NCI-H146 treated with DMSO at 0.1 percent for 48 hours (cell line): ENCODE results near the gene SH3GL3.

Experiments used
- DNase-seq: peaks from one replicate; lab custom pipeline; 2025; ENCODE audit not compliant: unreplicated experiment; lab: John Stamatoyannopoulos, UW

SH3GL3 gene

DNA sequence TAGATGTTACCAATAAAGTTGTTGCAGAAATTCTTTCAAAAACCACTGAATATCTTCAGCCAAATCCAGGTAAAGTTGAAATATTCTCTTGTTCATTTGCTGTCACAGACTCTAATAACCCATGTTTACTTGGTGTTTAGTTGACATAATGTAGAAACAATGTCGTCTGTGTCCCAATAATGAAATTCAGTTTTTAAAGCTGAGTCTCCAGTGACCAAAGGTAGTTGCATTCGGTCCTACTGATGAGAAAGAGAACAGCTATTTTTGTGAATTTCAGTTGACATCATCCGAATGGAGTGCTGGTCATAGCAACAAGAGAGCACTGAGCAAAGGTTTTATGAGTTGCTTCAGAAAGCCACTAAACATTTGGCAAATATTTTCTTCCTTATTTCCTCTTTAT, 118.0 kb downstream of the SH3GL3 start:
- no peak for DNase-seq

- DNase-seq: peak; percentile 5
Observed at GRCh38 chr15:83565553-83566159, 118.5 kb downstream of the SH3GL3 start.

- no peak for DNase-seq
Observed at GRCh38 chr15:83567318-83567717, 120.2 kb downstream of the SH3GL3 start.

DNA sequence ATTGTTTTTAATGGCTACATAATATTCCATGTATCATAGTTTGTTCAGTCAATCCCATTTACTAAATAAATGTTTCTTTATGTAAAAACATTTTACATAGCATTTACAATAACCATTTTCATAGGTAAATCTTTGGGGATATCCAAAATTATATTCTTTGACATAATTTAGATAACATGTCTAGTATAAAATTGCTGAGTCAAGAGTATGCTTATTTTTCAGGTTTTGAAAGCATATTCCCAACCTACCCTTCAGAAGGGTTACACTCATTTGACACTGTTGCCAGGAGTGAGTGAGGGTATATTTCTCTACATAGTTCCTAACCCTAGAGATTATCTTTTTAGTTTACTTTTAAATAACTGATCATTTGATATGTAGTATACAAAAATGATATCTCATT, 122.2 kb downstream of the SH3GL3 start:
- no peak for DNase-seq

DNA sequence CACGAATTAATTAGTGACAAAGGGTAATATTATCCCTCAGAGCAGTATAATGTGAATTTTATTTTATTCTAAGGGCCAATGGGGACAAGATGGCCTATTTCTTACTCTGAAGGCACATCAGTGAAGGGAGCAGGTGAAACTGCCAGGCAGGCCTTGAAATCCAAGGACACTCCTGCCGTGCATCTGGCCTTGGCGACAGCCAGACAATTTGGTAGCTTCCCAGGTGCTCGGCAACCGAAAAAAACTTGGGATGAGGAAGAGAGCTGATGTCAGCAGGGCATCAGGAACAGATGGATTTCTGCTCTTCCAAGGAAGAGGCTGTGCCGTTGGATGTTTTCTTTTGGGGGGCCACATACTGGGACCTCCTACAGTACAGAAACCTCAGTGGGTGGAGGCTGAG, 123.6 kb downstream of the SH3GL3 start:
- DNase-seq: no peak

DNA sequence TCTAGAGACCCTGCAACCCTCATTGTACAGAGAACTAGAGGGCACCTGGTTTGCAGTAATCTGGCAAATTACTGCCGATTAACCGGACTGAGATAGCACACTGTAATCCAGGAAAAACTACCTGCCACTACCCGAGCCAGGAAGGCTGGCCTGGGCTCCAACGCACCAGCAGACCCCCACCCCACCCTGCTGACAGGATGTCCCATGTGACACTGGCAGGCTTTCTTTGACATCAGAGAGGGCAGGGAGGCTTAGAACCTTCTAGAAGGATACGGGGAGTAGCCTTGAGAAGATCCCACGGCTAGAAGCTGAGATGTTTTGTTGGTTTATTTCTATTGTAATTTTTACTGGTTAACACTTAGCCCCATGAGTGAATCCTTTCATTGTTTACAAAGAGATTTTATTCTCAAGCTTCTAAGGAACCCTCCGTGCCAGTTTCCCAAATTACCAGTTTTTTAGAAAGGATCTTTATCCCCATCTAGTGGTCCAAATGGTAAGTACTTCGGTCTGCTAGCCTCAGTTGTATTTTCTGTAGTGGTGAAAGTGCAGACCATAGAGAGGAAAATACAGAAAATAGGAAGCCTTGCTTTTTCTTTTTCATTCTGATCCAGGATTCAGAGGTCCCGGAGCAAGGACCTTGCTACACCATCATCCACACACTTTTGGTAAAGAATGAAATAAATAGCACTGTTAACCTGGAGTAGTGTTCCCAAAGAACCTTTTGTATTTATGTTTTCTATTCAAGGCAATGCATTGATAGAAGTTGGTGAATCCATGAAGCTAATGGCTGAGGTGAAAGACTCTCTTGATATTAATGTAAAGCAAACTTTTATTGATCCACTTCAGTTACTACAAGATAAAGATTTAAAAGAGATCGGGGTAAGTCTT, 124.9 kb downstream of the SH3GL3 start:
- DNase-seq: no peak

DNA sequence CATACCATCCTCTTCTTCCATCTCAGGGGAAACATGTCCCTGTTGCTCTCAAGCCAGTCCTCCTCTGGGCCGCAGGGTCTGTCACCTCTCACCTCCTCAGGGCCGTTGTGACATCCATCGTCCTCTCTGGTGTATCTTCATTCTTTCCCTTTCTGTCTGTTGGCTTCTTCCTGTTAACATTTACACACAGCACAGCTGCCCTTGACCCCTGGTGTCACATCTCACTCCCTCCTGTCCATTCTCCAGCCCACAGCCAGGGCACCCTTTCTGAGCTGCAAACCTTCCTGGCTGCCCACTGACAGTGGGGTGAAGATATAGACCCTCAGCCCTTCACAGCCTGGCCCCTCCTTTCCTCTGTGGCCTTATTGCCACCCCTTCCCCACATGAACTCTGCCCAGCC, 127.2 kb downstream of the SH3GL3 start:
- no peak for DNase-seq

DNA sequence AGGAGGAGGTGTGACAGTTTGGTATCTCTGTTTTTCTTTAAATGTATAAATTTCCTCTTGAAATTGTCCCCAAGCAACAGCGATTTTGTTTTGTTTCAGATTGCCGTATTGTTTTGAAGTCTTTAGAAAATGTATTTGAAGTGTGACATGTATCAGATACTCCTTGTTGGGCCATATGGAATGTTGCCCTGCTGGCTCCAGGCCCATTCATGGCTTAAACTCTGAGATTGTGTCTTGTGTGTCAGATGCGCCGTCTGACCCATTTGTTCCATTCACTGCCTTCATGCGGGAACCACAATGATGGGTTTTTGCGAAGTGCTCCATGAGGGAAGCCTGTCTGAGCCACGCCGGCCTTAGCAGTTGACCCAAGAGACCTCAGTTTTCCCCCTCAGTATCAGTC, 131.6 kb downstream of the SH3GL3 start:
- no peak for DNase-seq

DNA sequence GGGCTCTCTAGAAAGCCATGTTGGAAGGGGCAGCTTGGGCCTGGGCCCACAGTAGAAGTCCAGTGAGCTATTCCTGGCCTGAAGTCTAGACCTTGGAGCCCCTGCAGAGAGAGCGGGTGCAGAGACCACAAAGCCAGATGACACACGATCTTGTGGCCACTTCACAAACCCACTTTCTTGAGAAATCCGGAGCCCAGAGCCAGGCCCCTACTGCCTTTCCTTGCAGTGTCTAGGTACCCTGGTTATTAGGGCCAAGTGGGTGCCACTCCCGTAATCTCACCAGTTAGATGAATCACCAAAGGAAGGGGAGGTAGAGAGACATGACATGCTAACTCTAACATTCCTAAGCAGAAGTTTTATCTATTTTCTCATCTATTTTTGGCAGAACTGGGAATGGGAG, 134.2 kb downstream of the SH3GL3 start:
- DNase-seq: no peak

GRCh38 chr15:83582381-83582780, 135.2 kb downstream of the SH3GL3 start:
- DNase-seq: no peak

DNA sequence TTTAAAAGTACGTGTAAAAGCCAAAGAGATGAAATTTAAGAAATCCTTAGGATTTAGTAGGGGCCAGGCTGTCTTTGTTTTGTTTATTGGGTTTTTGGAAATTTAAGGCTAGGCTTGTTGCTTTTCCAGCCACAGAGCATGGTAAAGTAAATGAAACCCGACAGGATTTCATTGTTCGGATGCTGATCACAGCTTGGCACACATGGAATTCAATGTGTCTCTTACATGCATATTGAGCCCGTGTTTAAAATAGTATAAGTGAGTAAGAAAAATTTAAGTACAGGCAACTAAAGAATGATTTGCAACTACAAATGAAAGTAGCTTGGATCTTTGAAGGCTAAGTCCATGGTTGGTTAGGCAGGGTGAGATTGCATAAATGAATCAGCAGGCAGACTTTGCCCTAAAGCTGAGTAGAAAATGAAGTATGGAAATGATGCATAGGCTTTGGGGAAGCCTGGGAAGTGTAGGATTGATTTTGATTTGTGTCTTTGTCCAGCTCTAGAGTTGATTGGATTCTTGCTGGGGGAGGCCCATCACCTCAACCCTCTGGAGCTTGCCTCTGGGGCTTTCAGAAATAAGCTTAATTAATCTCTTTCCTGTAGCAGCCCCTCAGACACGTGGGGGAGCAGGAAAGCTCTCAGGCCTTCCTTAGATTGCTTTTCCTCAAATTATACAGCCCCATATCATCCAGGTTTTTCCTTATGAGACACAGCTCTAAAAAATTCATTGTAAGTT, 138.6 kb downstream of the SH3GL3 start:
- no peak for DNase-seq

DNA sequence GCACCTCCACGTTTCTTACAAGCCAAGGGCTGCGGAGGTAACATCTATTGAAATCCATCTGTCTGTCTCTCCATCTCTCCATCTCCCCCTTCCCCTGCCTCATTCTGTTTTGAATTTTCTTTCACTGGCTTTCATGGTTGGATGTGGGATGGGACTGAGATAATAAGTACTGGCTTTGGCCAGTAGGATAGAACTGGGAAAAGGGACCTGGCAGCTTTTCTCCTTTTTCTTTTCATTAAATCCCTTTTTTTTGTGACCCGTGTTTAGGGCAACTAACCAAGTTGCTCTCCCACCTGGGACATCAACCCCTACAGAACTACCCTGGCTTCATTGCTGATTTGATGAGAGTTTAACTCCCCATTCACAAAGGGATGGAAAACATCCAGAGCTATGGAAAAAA, 139.9 kb downstream of the SH3GL3 start:
- no peak for DNase-seq

DNA sequence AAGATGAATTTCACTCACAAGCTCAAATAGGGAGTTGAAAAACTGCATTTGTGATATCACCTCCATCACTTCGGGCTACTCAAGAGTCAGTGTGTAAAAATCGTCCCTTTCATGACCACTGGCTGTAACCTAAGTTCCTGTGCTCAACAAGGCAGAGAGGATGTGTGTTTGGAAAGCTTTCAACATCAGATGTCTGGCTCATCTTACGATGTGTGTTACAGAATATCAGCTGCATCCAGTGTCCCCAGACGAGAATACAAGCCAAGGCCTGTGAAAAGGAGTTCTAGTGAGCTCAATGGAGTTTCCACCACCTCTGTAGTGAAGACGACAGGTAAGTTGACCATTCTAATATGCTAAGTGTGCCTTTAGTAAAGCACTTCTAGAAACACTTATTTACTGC, 141.3 kb downstream of the SH3GL3 start:
- no peak for DNase-seq

GRCh38 chr15:83592370-83593040, 145.4 kb downstream of the SH3GL3 start:
- no peak for DNase-seq

DNA sequence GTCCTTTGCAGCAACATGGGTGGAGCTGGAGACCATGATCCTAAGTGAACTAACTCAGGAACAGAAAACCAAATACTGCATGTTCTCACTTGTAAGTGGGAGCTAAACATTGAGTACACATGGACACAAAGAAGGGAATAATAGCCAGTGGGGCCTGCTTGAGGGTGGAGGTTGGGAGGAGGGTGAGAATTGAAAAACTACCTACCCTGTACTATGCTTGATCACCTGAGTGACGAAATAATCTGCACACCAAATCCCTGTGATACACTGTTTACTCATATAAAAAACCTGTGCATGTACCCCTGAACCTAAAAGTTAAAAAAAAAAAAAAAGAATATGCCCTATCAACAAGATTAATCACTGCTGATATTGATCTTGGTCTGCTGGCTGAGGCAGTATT, 148.1 kb downstream of the SH3GL3 start:
- DNase-seq: no peak

DNA sequence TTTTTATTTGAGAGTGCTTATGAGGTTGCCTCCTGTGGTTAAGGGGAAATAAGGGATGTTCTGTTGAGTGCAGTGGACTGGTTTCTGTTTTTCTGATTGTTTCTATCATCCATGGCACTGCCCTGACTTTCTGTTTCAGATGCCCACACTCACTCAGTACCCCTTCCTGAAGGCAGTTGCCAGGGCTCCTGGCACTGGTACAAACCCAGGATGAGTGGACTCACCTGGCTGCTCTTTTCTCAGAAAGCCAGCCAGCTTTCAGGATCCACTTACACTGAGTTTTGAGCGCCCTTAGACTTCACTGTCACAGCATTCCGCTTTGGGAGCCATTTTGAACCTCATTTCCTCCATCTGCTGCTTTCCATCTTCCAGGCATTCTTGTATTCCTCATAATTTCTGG, 150.9 kb downstream of the SH3GL3 start:
- DNase-seq: no peak

DNA sequence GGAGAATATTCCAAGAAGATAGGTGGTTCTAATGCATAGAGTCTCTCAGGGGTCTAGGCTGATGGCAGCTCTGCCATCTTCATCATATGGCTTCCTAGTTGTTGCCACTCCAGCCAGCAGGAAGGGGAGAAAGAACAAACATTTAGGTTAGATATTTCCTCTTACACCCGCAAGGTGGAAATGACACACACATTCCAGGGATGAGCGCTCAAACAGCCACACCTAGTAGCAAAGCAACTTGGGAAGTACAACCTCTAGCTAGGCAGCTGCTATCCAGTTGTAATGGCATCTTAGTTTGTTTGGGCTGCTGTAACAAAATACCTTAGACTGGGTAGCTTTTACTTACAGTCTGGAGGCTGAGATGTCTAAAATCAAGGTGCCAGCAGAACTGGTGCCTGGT, 154.9 kb downstream of the SH3GL3 start:
- DNase-seq: no peak

- DNase-seq: no peak
Observed at GRCh38 chr15:83604549-83604948, 157.4 kb downstream of the SH3GL3 start.

DNA sequence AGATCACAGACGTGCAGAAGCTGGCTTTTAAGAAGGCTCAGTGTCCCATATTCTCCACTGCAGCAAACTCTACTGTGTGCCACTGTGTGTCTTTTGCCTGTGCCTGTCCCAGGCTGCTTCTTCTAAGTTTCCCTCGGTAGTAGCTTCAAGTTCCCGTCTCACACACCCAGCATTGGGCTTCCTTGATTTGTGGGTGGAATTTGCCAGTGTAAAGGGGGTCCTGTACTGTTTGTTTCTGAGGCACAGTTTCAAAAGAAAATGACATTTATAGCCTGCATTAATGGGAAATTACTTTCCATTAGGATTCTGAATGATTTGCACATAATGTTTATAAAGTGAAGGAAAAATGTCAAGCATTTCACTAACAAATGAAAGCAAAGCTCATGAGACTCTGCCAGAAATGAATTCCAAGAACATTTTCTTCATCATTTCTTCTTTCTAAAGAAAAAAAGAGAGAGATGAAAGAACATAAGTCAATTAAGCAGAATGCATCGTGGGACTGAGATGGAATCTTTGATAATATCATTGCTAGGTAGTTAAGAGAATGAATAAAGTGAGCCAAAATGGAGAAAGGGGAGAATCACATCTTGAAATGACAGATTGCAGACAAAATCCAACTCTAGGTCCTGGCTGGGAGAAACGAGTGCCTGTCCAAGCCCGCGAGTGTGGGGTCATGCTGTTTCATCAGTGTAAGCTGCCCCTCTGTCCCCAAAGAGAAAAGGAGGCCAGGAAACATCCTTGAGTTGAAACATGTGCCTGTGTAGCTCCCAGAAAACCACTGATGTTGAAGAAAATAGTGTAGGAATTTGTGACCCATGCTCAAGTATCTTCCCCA, 158.2 kb downstream of the SH3GL3 start:
- DNase-seq: no peak

- no peak for DNase-seq
Observed at GRCh38 chr15:83610132-83610531, 163.0 kb downstream of the SH3GL3 start.
